PFSK-1 (cell line): ENCODE results near the gene USF2.

Source experiments
- FOXP2 ChIP-seq: optimal IDR thresholded peaks from 2 replicates; pipeline ENCODE3; 2011; ENCODE audit warnings: borderline replicate concordance, control low read depth, inconsistent platforms; ENCODE audit not compliant: insufficient read depth; ENCODE audit errors: extremely low read length, extremely low read depth
- POLR2AphosphoS5 ChIP-seq: IDR thresholded peaks from 2 replicates; pipeline ENCODE4 v1.6.1; 2012; ENCODE audit warnings: low read depth, mild to moderate bottlenecking, control low read depth, low read length, moderate library complexity
- REST ChIP-seq, 2 experiments: IDR thresholded peaks; 2 replicates each; pipeline versions ENCODE4 v1.6.1 to v1.8.0; 2011 to 2012; ENCODE audit warnings: low read depth in 2 of 2, low read length in 2 of 2, control low read depth in 1 of 2, inconsistent platforms in 1 of 2, mild to moderate bottlenecking in 1 of 2, moderate library complexity in 1 of 2; ENCODE audit not compliant: insufficient read depth in 1 of 2
- SIN3A ChIP-seq: IDR thresholded peaks from 2 replicates; pipeline ENCODE4 v1.6.1; 2012; ENCODE audit warnings: mild to moderate bottlenecking, low read length, moderate library complexity, borderline replicate concordance; ENCODE audit not compliant: insufficient read depth
- TAF1 ChIP-seq: IDR thresholded peaks from 2 replicates; pipeline ENCODE4 v1.6.1; 2012; ENCODE audit warnings: low read length, control low read depth, borderline replicate concordance; ENCODE audit not compliant: insufficient read depth

DNA sequence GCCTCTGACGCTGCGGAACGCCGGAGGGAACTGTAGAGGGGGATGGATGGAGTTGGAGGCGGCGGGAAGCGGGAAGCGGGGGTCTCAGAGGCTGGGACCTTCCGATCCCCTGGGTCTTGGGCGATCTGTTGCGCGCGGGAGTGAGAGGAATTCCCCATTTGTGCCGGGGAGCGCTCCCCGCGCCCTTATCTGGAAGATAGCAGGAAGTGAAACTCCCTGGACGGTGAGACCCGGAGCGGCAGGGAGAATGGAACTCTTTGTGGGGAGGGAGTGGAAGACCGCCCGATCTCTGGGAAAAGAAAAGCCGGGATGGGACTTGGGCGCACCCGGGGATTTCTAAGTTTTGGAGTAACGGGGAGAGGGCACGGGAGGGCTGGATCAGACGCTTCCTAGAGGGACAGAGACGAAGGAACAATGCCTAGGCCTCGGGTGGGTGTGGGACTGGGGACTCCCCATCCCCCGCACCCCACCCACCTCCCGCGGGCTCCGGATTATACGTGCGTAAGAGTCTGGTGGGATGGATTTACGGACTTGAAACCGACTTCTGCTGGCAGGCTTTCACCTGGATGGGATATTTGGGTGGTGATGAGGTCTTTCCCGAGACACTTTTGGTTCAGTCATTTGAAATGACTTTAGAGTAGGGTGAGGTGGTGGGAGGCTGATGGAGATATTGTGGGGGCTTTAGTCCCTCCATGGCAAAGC is 19.5 kb upstream of the USF2 start:
- TF ChIP-seq TAF1 (no peak), REST (IDR thresholded peaks at IDR 0.05; ENCODE audit: insufficient read depth in 1 of 2, low read depth in 2 of 2, low read length in 2 of 2) (no peak), SIN3A (no peak), POLR2AphosphoS5 (no peak), FOXP2 (no peak)
